WTC11 (cell line): Measurements from ENCODE around the gene USP17L20.
"Not testable (repeated sequence)": the region's sequence is repeated elsewhere in the genome, so short reads cannot be mapped to it uniquely, and the experiment has no call there.

Source experiments
- CTCF ChIP-seq: fragments of 200-600 bp; IDR thresholded peaks from 2 replicates; pipeline ENCODE4 v1.8.0; 2022; ENCODE audit warnings: antibody characterized with exemption
- HMGXB4 ChIP-seq: sonication (generic); formaldehyde crosslinking; IDR thresholded peaks from 2 replicates; pipeline ENCODE4 v1.8.1; 2023; ENCODE audit warnings: mild to moderate bottlenecking, moderate library complexity, missing genetic modification reagents
- PREB ChIP-seq: sonication (generic); formaldehyde crosslinking; IDR thresholded peaks from 2 replicates; pipeline ENCODE4 v1.8.1; 2022; ENCODE audit warnings: mild to moderate bottlenecking, missing genetic modification reagents, moderate library complexity, borderline replicate concordance
- ZNF232 ChIP-seq: sonication (generic); formaldehyde crosslinking; IDR thresholded peaks from 2 replicates; pipeline ENCODE4 v1.8.0; 2022; ENCODE audit warnings: mild to moderate bottlenecking, missing genetic modification reagents

- not testable (repeated sequence) for TF ChIP-seq PREB (CRISPR knock-in tag); ZNF232; CTCF; HMGXB4 (CRISPR knock-in tag)
Observed at GRCh38 chr4:9234085-9234484, 23.8 kb upstream of the USP17L20 start, which contains the start of gene USP17L15.
